Ovary (tissue), 3 donors: Measurements from ENCODE around the gene ZNF217.

Source experiments
- CTCF ChIP-seq, 3 donors: fragments of 450-650 bp in 2 of 3; fragments of 200-600 bp in 1 of 3; IDR thresholded peaks; one replicate each; pipeline versions ENCODE4 v1.5.1 to v1.8.0; 2016 to 2022; ENCODE audit warnings: antibody characterized with exemption in 3 of 3, mild to moderate bottlenecking in 1 of 3
- POLR2A ChIP-seq: fragments of 450-650 bp; IDR thresholded peaks from one replicate; pipeline ENCODE4 v1.6.1; 2017; ENCODE audit warnings: antibody characterized with exemption, mild to moderate bottlenecking, moderate library complexity
- donor health status: DM: no; HTN: no; CAD: no.

- TF ChIP-seq CTCF (IDR thresholded peaks at IDR 0.05) (no peak), POLR2A (no peak)
Measured at GRCh38 chr20:53533500-53533899, 60.1 kb downstream of the ZNF217 start.
